RWPE2 (cell line): Measurements from ENCODE around the gene PCDHGC3.

ENCODE experiments used
- ATAC-seq: fragments of 200-7000 bp; cut with Tn5 transposase; 3 replicates; pipeline ENCODE4 v1.9.1; 2021; ENCODE audit warnings: low read depth
- DNase-seq: peaks from one replicate; pipeline ENCODE4 v3.0.0-alpha.2; 2020; ENCODE audit warnings: low spot score
- H3K27ac ChIP-seq: fragments of 450-650 bp; 2 replicates; pipeline ENCODE4 v1.5.1; 2017; ENCODE audit warnings: mild to moderate bottlenecking; ENCODE audit not compliant: poor library complexity, severe bottlenecking
- H3K27me3 ChIP-seq: fragments of 250-450 bp; sonication (Bioruptor Pico); 2 replicates; pipeline ENCODE4 v1.5.1; 2021; ENCODE audit warnings: mild to moderate bottlenecking, moderate library complexity; ENCODE audit not compliant: insufficient read depth, poor library complexity, severe bottlenecking
- H3K36me3 ChIP-seq: fragments of 250-450 bp; sonication (Bioruptor Pico); 2 replicates; pipeline ENCODE4 v1.5.1; 2020; ENCODE audit warnings: low read depth, mild to moderate bottlenecking, moderate library complexity
- H3K4me1 ChIP-seq: fragments of 250-450 bp; sonication (Bioruptor Pico); 2 replicates; pipeline ENCODE4 v1.5.1; 2021; ENCODE audit warnings: mild to moderate bottlenecking, moderate library complexity; ENCODE audit not compliant: insufficient read depth, poor library complexity, severe bottlenecking
- H3K4me3 ChIP-seq: fragments of 250-450 bp; sonication (Bioruptor Pico); 2 replicates; pipeline ENCODE4 v1.5.1; 2021; ENCODE audit warnings: mild to moderate bottlenecking, moderate library complexity; ENCODE audit not compliant: severe bottlenecking
- H3K9me3 ChIP-seq: fragments of 250-450 bp; sonication (Bioruptor Pico); 2 replicates; pipeline ENCODE4 v1.5.1; 2021; ENCODE audit warnings: mild to moderate bottlenecking, moderate library complexity; ENCODE audit not compliant: severe bottlenecking
- CTCF ChIP-seq: fragments of 450-650 bp; IDR thresholded peaks from one replicate; pipeline ENCODE4 v1.5.1; 2017; ENCODE audit warnings: mild to moderate bottlenecking, moderate library complexity; ENCODE audit not compliant: poor library complexity, severe bottlenecking

Gene PCDHGC3

DNA sequence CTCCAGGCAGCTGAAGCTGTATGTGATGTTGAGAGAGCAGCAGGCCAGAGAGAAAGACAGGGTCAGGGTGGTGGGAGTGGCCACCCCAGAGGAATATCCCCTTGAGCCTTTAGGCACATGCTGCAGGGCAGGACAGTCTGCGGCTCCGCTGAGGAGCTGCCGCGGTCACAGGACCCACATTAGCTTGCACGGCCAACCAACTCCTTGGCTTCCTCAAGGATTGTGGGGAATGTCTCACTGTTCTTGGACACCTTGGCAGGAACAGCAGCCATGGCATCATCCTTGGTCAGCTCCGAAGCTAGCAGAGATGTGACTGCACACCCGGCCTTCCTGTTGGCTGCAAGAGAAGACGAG is 40.9 kb downstream of the PCDHGC3 start:
- Histone ChIP-seq H3K9me3 (no peaks in the 10 kb centered on the region), H3K27me3 (no peaks in the 10 kb centered on the region), H3K36me3 (peaks cover 59% of the 10 kb centered on the region), H3K4me3 (no peak overlapping the region), H3K4me1 (peaks cover 49% of the 10 kb centered on the region), H3K27ac (peak overlapping the region; percentile 95)
- DNase-seq (no peak), ATAC-seq (no peak)
- TF ChIP-seq CTCF, result no peak

- H3K36me3 ChIP-seq, result peaks cover 61% of the 10 kb centered on the region
- H3K4me1 ChIP-seq, result peaks cover 55% of the 10 kb centered on the region
- no peak overlapping the region for H3K4me3 ChIP-seq
- no peaks in the 10 kb centered on the region for H3K9me3 ChIP-seq
- no peaks in the 10 kb centered on the region for H3K27me3 ChIP-seq
- H3K27ac ChIP-seq, result no peak overlapping the region
- DNase-seq (no peak), ATAC-seq (no peak)
- TF ChIP-seq CTCF, result no peak
These were observed 41.5 kb downstream of the PCDHGC3 start for GRCh38 chr5:141517312-141517711.

DNA sequence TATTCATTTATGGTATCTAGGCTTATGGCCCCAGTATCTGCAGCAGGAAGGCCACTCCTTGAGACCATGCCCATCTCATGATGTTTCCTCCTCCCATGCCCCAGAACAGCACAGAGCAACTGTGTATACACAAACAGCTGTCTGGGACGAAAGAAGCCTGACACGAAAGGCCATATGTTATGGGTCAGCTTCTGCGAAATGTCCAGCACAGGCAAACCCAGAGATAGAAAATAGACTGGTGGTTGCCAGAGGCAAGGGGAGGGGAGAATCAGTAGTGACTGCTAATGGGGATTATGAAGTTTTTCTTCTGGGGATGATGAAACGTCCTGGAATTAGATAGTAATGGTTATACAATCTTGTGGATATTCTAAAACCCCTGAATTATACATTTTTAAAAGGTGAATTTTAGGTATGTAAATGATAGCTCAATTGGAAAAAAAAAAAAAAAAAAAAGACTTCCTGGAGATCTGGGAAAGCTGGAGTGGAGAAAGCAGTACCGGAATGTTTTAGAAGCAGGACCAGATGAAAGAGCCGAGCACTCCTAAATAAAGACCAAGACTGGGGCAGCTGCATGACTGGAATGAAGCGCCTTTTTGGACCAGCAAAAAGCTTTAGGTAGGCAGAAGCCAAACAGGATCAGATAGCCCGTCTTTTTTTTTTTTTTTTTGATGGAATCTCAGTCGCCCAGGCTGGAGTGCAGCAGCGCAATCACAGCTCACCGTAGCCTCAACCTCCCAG is 42.3 kb downstream of the PCDHGC3 start:
- H3K4me3 ChIP-seq, result no peak overlapping the region
- peaks cover 52% of the 10 kb centered on the region for H3K4me1 ChIP-seq
- no peaks in the 10 kb centered on the region for H3K27me3 ChIP-seq
- H3K9me3 ChIP-seq, result no peaks in the 10 kb centered on the region
- no peak for TF ChIP-seq CTCF
- H3K27ac ChIP-seq, result no peak overlapping the region
- H3K36me3 ChIP-seq, result peaks cover 63% of the 10 kb centered on the region
- DNase-seq (no peak), ATAC-seq (no peak)

GRCh38 chr5:141518618-141519015 is 42.9 kb downstream of the PCDHGC3 start:
- Histone ChIP-seq H3K36me3 (peaks cover 69% of the 10 kb centered on the region), H3K9me3 (no peaks in the 10 kb centered on the region), H3K4me1 (peaks cover 46% of the 10 kb centered on the region), H3K4me3 (no peak overlapping the region), H3K27ac (no peak overlapping the region), H3K27me3 (no peaks in the 10 kb centered on the region)
- TF ChIP-seq CTCF, result no peak
- no peak for ATAC-seq
- no peak for DNase-seq
